Fibroblast of lung (primary cell): ENCODE measurements around the gene SCLT1.

Experiments
- CTCF ChIP-seq, 2 donors: IDR thresholded peaks in 1 of 2; conservative IDR thresholded peaks in 1 of 2; 1 replicate in 1 of 2; 2 replicates in 1 of 2; pipeline ENCODE4 v1.5.1; 2011 to 2012; ENCODE audit warnings: low read length in 2 of 2, control low read depth in 1 of 2, inconsistent platforms in 1 of 2, low read depth in 1 of 2, mild to moderate bottlenecking in 1 of 2
- EZH2 ChIP-seq: IDR thresholded peaks from 2 replicates; pipeline ENCODE4 v1.5.1; 2012; ENCODE audit warnings: low read length, control low read depth, mild to moderate bottlenecking; ENCODE audit errors: missing control alignments

GRCh38 chr4:128844931-128845330, 248.4 kb downstream of the SCLT1 start:
- no peak for TF ChIP-seq CTCF (conservative IDR thresholded peaks at IDR 0.05 in 1 of 2, IDR thresholded peaks at IDR 0.05 in 1 of 2; ENCODE audit: low read depth in 1 of 2, low read length in 2 of 2)
- TF ChIP-seq EZH2, result no peak
